ENCODE results near the gene HBE1. TPM values are rescaled to one million over a fixed set of nuclear protein-coding genes. Genes with fewer than 3 reads are reported as not detected.
"Not testable (repeated sequence)": the region's sequence is repeated elsewhere in the genome, so short reads cannot be mapped to it uniquely, and the experiment has no call there.

HBE1 gene
- total RNA-seq, 4 donors from 2014 or later = 4.2 TPM; not detected in 3

DNA sequence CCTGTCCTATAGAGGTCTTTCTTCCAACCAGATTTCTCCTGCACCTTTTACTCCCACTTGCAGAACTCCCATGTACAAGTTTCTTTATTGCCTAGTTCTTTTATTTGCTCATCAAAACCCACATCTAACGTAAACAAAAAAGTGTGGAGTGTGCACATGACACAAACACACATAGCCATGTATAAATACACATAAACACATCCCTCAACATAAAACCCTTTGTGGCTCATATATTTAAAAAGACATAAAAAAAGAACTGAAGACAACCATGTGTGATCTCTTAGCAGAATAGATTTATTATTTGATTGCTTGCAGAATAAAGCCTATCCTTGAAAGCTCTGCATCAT is 16.9 kb downstream of the HBE1 start:
- Histone ChIP-seq H3K36me3 (no peaks in the 10 kb centered on the region), H3K27me3 (no peaks in the 10 kb centered on the region), H3K4me1 (no peaks in the 10 kb centered on the region), H3K4me3 (no peak overlapping the region), H3K27ac (no peak overlapping the region), H3K9me3 (no peaks in the 10 kb centered on the region)
- no peak for DNase-seq
- TF ChIP-seq, protein P1, sequence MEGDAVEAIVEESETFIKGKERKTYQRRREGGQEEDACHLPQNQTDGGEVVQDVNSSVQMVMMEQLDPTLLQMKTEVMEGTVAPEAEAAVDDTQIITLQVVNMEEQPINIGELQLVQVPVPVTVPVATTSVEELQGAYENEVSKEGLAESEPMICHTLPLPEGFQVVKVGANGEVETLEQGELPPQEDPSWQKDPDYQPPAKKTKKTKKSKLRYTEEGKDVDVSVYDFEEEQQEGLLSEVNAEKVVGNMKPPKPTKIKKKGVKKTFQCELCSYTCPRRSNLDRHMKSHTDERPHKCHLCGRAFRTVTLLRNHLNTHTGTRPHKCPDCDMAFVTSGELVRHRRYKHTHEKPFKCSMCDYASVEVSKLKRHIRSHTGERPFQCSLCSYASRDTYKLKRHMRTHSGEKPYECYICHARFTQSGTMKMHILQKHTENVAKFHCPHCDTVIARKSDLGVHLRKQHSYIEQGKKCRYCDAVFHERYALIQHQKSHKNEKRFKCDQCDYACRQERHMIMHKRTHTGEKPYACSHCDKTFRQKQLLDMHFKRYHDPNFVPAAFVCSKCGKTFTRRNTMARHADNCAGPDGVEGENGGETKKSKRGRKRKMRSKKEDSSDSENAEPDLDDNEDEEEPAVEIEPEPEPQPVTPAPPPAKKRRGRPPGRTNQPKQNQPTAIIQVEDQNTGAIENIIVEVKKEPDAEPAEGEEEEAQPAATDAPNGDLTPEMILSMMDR (IDR thresholded peaks at IDR 0.05) = no peak
- intact Hi-C loops (cut with DNase I; ENCODE audit: low total_unique reads) = no loop called here

DNA sequence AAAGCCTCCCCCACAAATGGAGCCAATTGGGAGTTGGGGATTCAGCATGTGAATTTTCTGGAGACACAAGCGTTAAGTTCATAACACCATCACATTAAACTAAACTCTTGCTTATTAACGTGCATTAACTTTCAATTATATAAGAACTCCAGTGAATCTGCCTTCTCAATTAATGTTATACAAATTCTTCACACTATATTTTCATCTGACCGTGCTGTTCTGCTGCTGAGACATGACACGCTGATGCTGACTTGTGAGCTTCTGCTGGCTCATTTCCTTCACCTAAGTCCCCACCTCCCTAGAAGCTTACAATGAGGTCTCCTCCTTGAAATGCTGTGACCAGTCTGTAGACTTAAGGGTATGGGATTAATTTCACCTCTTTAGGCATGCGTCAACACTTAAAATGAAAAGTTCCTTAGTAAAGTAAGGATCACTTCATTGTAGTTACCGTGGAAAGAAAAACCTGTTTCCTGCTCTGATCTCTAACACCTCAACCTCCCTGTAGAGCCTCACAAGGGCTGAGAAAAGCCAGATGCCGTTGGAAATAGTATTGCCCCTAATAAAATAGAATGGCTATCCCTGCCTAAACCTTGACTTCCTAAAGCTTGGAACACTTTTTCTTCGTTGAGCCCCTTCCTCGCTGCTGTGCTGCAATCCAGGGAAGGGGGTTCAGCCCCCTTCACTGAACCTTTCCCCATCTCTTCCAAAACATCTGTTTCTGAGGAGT is 17.4 kb downstream of the HBE1 start:
- Histone ChIP-seq H3K9me3 (no peaks in the 10 kb centered on the region), H3K4me3 (no peak overlapping the region), H3K27ac (no peak overlapping the region), H3K27me3 (no peaks in the 10 kb centered on the region), H3K4me1 (no peaks in the 10 kb centered on the region), H3K36me3 (no peaks in the 10 kb centered on the region)
- no peak for DNase-seq
- intact Hi-C loops (cut with DNase I; ENCODE audit: low total_unique reads) = no loop called here
- TF ChIP-seq POLR2A (IDR thresholded peaks at IDR 0.05) = no peak
- TF ChIP-seq, protein P1 (IDR thresholded peaks at IDR 0.05) = no peak

DNA sequence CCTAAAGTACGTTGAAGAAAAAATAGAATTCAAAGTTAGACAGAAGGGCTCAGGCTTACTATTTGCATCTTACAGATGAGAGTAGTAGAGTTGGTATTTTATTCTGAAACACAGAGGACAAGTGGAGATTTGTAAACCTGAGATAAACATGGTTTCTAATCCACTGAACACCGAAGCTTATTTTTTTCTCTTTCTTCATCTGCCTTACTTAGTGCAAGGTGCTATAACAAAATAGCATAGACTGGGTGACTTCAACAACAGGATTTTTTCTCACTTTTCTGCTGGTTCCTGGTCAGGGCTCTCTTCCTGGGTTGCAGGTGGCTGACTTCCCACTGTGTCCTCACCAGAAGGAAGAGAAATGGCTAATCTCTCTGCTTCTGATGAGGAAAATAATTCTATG is 18.0 kb downstream of the HBE1 start:
- H3K27me3 ChIP-seq = no peaks in the 10 kb centered on the region
- no peak for TF ChIP-seq POLR2A (IDR thresholded peaks at IDR 0.05)
- TF ChIP-seq, protein P1 (IDR thresholded peaks at IDR 0.05) = no peak
- intact Hi-C loops (cut with DNase I; ENCODE audit: low total_unique reads) = no loop called here
- H3K4me1 ChIP-seq = no peaks in the 10 kb centered on the region
- H3K27ac ChIP-seq = no peak overlapping the region
- no peak for DNase-seq
- H3K36me3 ChIP-seq = no peaks in the 10 kb centered on the region
- H3K9me3 ChIP-seq = no peaks in the 10 kb centered on the region
- H3K4me3 ChIP-seq = no peak overlapping the region

DNA sequence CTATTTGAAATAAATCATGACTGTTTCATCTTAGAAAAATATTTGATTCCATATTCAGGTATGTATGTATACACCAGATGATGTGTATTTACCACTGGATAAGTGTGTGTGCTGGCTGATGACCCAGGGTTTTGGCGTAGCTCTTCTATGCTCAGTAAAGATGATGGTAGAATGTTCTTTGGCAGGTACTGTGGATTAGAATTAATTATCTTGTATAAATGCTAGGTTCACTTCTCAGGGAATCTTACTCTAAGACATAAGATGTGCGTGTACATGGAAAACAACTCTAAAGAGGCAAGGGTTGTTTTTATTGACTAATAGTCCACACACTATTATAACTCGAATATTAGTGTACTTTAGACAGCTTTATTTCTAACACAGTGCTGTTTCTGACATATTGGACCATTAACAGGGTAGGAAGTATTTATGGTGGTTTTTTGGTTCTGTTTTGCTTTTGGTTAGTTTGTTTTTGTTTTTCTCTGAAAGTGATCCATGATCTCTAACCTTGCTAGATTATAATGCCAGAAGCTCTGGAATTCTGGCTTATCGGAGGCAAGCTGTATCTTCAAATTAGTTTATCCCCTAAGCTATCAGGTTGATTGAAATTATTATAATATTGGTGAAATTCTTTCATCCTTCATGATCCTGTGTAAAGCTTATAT is 19.1 kb downstream of the HBE1 start:
- no peaks in the 10 kb centered on the region for H3K36me3 ChIP-seq
- H3K9me3 ChIP-seq = no peaks in the 10 kb centered on the region
- no peak overlapping the region for H3K4me3 ChIP-seq
- intact Hi-C loops (cut with DNase I; ENCODE audit: low total_unique reads) = no loop called here
- no peak for TF ChIP-seq POLR2A (IDR thresholded peaks at IDR 0.05)
- TF ChIP-seq, protein P1 (IDR thresholded peaks at IDR 0.05) = no peak
- no peaks in the 10 kb centered on the region for H3K27me3 ChIP-seq
- H3K27ac ChIP-seq = no peak overlapping the region
- H3K4me1 ChIP-seq = no peaks in the 10 kb centered on the region
- DNase-seq = no peak

DNA sequence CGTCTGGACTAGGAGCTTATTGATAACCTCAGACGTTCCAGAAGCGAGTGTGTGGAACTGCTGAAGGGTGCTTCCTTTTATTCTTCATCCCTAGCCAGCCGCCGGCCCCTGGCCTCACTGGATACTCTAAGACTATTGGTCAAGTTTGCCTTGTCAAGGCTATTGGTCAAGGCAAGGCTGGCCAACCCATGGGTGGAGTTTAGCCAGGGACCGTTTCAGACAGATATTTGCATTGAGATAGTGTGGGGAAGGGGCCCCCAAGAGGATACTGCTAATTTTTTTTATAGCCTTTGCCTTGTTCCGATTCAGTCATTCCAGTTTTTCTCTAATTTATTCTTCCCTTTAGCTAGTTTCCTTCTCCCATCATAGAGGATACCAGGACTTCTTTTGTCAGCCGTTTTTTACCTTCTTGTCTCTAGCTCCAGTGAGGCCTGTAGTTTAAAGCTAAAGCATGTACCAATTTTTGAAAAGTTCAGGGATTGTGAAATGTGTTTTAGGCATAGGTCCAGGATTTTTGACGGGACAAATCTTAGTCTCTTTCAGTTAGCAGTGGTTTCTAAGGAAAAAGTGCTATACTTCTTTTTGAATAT is 19.8 kb downstream of the HBE1 start, which contains the start of gene HBG1:
Gene HBG1 (minus strand): TSS at position 51 of the 590 bp plus-strand sequence. CDS start 53 bp downstream, outside the sequence.
- H3K4me1 ChIP-seq; H3K27ac ChIP-seq; H3K4me3 ChIP-seq; DNase-seq; intact Hi-C loops (cut with DNase I; ENCODE audit: low total_unique reads); H3K9me3 ChIP-seq; H3K27me3 ChIP-seq; H3K36me3 ChIP-seq: not testable (repeated sequence)

DNA sequence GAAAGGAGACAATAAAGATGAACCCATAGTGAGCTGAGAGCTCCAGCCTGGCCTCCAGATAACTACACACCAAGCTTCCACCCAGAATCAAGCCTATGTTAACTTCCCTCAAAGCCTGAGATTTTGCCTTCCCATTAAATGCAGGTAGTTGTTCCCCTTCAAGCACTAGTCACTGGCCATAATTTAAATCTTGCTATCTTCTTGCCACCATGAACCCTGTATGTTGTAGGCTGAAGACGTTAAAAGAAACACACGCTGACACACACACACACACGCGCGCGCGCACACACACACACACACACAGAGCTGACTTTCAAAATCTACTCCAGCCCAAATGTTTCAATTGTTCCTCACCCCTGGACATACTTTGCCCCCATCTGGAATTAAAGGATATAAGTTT is 21.2 kb downstream of the HBE1 start:
- H3K4me3 ChIP-seq; intact Hi-C loops (cut with DNase I; ENCODE audit: low total_unique reads); H3K27me3 ChIP-seq; H3K27ac ChIP-seq; H3K4me1 ChIP-seq; DNase-seq; H3K9me3 ChIP-seq; H3K36me3 ChIP-seq: not testable (repeated sequence)
